Suppressor macrophage (primary cell): ENCODE results near the gene LILRA2.

Experiments
- DNase-seq, 4 experiments: peaks; one replicate each; pipeline ENCODE4 v3.0.0-alpha.2; 2020 to 2022
- total RNA-seq, 17 experiments: gene quantifications; one replicate each; lab custom pipeline; 2026; ENCODE audit warnings: mixed read lengths in 6 of 17, inconsistent platforms in 3 of 17; lab: John Stamatoyannopoulos, UW

LILRA2 gene
- total RNA-seq = 13.7 to 82.2 (median 37.7) reads per million in 17 experiments

- DNase-seq = peak; percentile 51 to 78 (median 72)
Measured at GRCh38 chr19:54573330-54573872, at the start of gene LILRA2. Gene LILRA2, plus strand, starts transcription at chr19:54573790. Its CDS starts 89 bp downstream, at chr19:54573879.

- no peak for DNase-seq
Measured at GRCh38 chr19:54525636-54526035, 48.0 kb upstream of the LILRA2 start.

GRCh38 chr19:54526972-54527371 lies 46.6 kb upstream of the LILRA2 start:
- DNase-seq = no peak

GRCh38 chr19:54530866-54531265 lies 42.7 kb upstream of the LILRA2 start:
- no peak for DNase-seq

- peak in 3 of 4 experiments; percentile 27 to 39 (median 27) for DNase-seq
Measured at GRCh38 chr19:54532528-54532927, 41.1 kb upstream of the LILRA2 start.

GRCh38 chr19:54533476-54533875 lies 40.1 kb upstream of the LILRA2 start:
- DNase-seq = no peak

GRCh38 chr19:54534156-54534555 lies 39.4 kb upstream of the LILRA2 start:
- DNase-seq = no peak

GRCh38 chr19:54535601-54536000 lies 38.0 kb upstream of the LILRA2 start:
- DNase-seq = no peak

- no peak for DNase-seq
Measured at GRCh38 chr19:54536956-54537355, 36.6 kb upstream of the LILRA2 start.

GRCh38 chr19:54541712-54542111 lies 31.9 kb upstream of the LILRA2 start:
- DNase-seq = no peak

- no peak for DNase-seq
Measured at GRCh38 chr19:54548806-54549205, 24.8 kb upstream of the LILRA2 start.

GRCh38 chr19:54549224-54549623 lies 24.4 kb upstream of the LILRA2 start:
- DNase-seq = no peak

- DNase-seq = no peak
Measured at GRCh38 chr19:54551293-54551692, 22.3 kb upstream of the LILRA2 start.

- DNase-seq = peak; percentile 57 to 79 (median 66)
Measured at GRCh38 chr19:54551950-54552912, 21.4 kb upstream of the LILRA2 start.

GRCh38 chr19:54552913-54553310 lies 20.7 kb upstream of the LILRA2 start:
- no peak for DNase-seq

- DNase-seq = no peak
Measured at GRCh38 chr19:54554006-54554405, 19.6 kb upstream of the LILRA2 start.

GRCh38 chr19:54554896-54555295 lies 18.7 kb upstream of the LILRA2 start:
- DNase-seq = no peak

- no peak for DNase-seq
Measured at GRCh38 chr19:54556194-54556593, 17.4 kb upstream of the LILRA2 start.

GRCh38 chr19:54558339-54558738 lies 15.3 kb upstream of the LILRA2 start:
- DNase-seq = peak in 1 of 4 experiments; percentile 29

GRCh38 chr19:54560881-54561385 lies 12.7 kb upstream of the LILRA2 start:
- no peak for DNase-seq

GRCh38 chr19:54561840-54562239 lies 11.8 kb upstream of the LILRA2 start:
- DNase-seq = no peak

- DNase-seq = peak; percentile 12 to 56 (median 36)
Measured at GRCh38 chr19:54563206-54563605, 10.4 kb upstream of the LILRA2 start.

- DNase-seq = no peak
Measured at GRCh38 chr19:54570316-54570715, 3.3 kb upstream of the LILRA2 start.
